Lower leg skin (tissue), 4 donors: ENCODE results near the gene LMO4. TPM values are rescaled to one million over a fixed set of nuclear protein-coding genes. Genes with fewer than 3 reads are reported as not detected.

Experiments used
- DNase-seq, 2 donors: peaks; one replicate each; pipeline ENCODE4 v3.0.0-alpha.2; 2019; ENCODE audit warnings: low spot score in 2 of 2
- H3K4me3 ChIP-seq: fragments of 200-600 bp; sonication (generic); 2 replicates; pipeline ENCODE4 v1.5.1; 2017; ENCODE audit warnings: mild to moderate bottlenecking, low read depth; ENCODE audit not compliant: poor library complexity, severe bottlenecking
- POLR2A ChIP-seq, 2 donors: fragments of 450-650 bp; IDR thresholded peaks; one replicate each; pipeline ENCODE4 v1.6.1; 2016 to 2017; ENCODE audit warnings: antibody characterized with exemption in 2 of 2, mild to moderate bottlenecking in 1 of 2, moderate library complexity in 1 of 2
- WGBS, 2 donors: methylation state at CpG; one replicate each; pipeline ENCODE4 v1.1.5; 2018; 5-methylcytosine and 5-hydroxymethylcytosine counted together
- intact Hi-C: fragments of 100-400 bp; cut with DNase I; formaldehyde crosslinking; loops from one replicate; pipeline ENCODE4 v1.15.0; 2023; ENCODE audit warnings: low total_unique reads
- total RNA-seq, 4 donors: library from RNA; depleted of rRNA; stranded (reverse); fragments of >200 nt; gene quantifications; one replicate each; pipeline ENCODE4 v1.1.0, GENCODE V29; 2016
- TF ChIP-seq, protein P1 (sequence below), 3 donors: fragments of 450-650 bp; IDR thresholded peaks; one replicate each; pipeline ENCODE4 v1.5.1; 2016; ENCODE audit warnings: antibody characterized with exemption in 3 of 3, mild to moderate bottlenecking in 3 of 3, moderate library complexity in 2 of 3

The LMO4 gene
- total RNA-seq, 4 donors from 2014 or later: 21.2 to 63.3 (median 43.5) TPM

DNA sequence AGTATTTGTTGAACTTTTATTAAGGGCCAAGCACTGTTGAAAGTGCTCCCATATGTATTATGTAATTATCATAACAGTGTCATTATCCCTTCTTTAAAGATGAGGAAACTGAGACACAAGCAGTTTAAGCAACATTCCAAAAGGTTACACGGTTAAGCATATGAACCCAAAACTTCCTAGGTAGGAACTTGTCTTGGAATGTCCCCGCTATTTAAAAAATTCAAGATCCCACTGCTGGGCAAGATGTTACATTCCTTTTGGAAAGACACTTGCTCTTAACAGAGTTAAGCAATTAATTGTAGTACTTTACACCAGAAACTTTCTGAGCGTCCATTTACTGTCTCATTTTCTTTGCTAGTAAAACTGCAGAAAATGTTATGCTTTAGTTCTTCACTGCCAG is 15.6 kb downstream of the LMO4 start:
- WGBS, 2 donors: 74 to 80% methylated on average over 3 of the region's 3 CpGs
- DNase-seq: no peak
- no peak overlapping the region for H3K4me3 ChIP-seq
- intact Hi-C loops: no loop called here
- no peak for TF ChIP-seq POLR2A (IDR thresholded peaks at IDR 0.05)
- TF ChIP-seq, protein P1, sequence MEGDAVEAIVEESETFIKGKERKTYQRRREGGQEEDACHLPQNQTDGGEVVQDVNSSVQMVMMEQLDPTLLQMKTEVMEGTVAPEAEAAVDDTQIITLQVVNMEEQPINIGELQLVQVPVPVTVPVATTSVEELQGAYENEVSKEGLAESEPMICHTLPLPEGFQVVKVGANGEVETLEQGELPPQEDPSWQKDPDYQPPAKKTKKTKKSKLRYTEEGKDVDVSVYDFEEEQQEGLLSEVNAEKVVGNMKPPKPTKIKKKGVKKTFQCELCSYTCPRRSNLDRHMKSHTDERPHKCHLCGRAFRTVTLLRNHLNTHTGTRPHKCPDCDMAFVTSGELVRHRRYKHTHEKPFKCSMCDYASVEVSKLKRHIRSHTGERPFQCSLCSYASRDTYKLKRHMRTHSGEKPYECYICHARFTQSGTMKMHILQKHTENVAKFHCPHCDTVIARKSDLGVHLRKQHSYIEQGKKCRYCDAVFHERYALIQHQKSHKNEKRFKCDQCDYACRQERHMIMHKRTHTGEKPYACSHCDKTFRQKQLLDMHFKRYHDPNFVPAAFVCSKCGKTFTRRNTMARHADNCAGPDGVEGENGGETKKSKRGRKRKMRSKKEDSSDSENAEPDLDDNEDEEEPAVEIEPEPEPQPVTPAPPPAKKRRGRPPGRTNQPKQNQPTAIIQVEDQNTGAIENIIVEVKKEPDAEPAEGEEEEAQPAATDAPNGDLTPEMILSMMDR (IDR thresholded peaks at IDR 0.05): no peak

DNA sequence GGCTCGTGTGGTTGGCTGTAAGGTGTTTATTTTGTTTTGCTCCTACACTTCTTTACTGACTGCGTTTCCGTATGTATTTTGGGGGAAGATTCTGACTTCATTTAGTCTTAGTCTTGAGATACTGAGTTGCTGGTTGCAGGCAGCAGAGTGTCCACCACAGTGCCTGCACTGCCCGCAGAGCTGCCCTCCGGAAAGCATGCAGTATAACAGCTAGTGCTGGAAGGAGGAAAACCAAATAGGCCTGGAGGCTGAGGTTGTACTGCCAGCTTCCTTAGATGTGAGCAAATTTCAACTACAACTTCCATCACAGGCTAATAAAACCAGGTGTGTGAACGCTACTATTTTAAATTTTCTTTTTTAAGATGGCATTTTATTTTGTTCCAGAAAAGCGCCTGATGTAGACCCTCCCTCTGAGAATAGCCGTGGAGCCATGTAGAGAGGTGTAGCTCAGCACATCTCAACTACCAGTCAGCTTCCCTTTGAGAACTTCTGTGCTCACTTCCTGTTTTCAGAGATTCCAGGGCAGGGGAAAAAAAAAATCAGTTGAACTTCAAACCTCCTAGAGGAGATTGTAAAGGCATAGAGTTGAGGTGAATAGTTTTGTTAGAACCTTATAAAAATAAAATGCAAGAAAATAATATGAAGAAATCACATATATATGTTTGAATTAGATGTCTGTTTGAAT is 17.6 kb downstream of the LMO4 start:
- H3K4me3 ChIP-seq: no peak overlapping the region
- WGBS, 2 donors: 77 to 78% methylated on average over 8 of the region's 8 CpGs
- intact Hi-C loops: no loop called here
- no peak for DNase-seq
- TF ChIP-seq, protein P1 (IDR thresholded peaks at IDR 0.05): no peak
- no peak for TF ChIP-seq POLR2A (IDR thresholded peaks at IDR 0.05)

GRCh38 chr1:87348341-87349019 is 19.8 kb downstream of the LMO4 start:
- DNase-seq: no peak
- H3K4me3 ChIP-seq: no peak overlapping the region
- TF ChIP-seq POLR2A (IDR thresholded peaks at IDR 0.05): no peak
- TF ChIP-seq, protein P1 (IDR thresholded peaks at IDR 0.05): no peak
- intact Hi-C loops: no loop called here
- 54 to 56% methylated on average over 7 of the region's 7 CpGs for WGBS, 2 donors

DNA sequence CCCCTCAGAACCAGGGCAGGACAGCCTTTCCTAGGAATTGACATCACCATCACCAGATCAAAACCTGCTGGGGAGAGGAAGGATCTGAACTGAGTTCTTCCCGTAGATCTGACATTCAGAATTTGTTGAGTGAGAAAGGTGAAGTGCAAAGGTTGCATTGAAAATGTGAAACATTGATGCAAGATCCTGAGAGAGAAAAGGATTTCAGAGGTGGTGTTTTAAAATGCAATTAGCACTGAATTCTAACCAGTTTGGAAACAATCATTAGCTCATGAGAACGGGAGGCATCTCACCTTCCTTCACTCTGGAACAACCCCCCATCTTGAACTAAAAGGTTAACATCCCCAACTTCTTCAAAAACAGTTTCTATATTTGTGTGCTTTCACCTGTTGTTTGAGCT is 20.4 kb downstream of the LMO4 start:
- no peak for TF ChIP-seq POLR2A (IDR thresholded peaks at IDR 0.05)
- TF ChIP-seq, protein P1 (IDR thresholded peaks at IDR 0.05): no peak
- DNase-seq: no peak
- H3K4me3 ChIP-seq: no peak overlapping the region
- WGBS, 2 donors: 78 to 79% methylated on average over 2 of the region's 2 CpGs
- intact Hi-C loops: no loop called here

GRCh38 chr1:87355894-87356293 is 27.2 kb downstream of the LMO4 start:
- TF ChIP-seq, protein P1 (IDR thresholded peaks at IDR 0.05): no peak
- TF ChIP-seq POLR2A (IDR thresholded peaks at IDR 0.05): no peak
- intact Hi-C loops: no loop called here
- WGBS, 2 donors: 87 to 94% methylated on average over 3 of the region's 3 CpGs
- H3K4me3 ChIP-seq: no peak overlapping the region
- DNase-seq: no peak
